Measurements from ENCODE around the gene RUFY4.

DNA sequence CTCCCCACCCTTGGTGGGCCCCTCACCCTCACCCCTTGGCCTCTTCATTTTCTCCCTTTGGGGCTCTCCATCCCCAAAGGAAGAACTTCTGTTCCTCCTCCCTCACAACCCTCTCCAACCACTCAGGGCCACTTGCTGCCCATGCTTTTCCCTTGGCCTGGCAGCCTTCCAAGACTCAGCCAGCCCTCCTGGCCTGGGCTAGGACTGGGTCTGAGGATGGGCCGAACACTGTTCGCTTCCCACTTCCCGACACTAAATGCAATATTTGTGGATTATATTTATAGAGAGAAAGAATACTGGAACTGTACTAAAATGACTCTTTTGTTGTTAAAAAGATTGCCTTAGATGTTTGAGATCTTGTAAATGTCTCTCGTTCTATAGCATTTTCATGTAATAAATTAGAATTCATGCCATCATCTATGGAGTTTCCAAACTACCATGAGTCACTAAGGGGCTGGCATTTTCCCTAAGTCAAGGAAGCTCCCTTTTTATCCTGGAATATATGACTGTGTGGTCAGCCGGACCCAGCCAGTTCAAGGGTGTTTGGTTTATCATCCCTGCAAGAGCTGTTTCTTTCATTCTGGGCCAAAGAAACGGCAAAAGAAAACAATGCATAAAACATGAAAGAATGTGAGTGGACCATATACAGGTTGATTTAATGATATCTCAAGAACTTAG, 60.5 kb downstream of the RUFY4 start:
- TF ChIP-seq CTCF (IDR thresholded peaks at IDR 0.05 in 2 of 3, conservative IDR thresholded peaks at IDR 0.05 in 1 of 3; ENCODE audit: insufficient read depth in 2 of 3, low read depth in 1 of 3, low read length in 3 of 3) = no peak
- no peak for TF ChIP-seq POLR2AphosphoS5 (IDR thresholded peaks at IDR 0.05; ENCODE audit: control insufficient read depth, insufficient read depth, low read depth, low read length)
- TF ChIP-seq, protein P1, sequence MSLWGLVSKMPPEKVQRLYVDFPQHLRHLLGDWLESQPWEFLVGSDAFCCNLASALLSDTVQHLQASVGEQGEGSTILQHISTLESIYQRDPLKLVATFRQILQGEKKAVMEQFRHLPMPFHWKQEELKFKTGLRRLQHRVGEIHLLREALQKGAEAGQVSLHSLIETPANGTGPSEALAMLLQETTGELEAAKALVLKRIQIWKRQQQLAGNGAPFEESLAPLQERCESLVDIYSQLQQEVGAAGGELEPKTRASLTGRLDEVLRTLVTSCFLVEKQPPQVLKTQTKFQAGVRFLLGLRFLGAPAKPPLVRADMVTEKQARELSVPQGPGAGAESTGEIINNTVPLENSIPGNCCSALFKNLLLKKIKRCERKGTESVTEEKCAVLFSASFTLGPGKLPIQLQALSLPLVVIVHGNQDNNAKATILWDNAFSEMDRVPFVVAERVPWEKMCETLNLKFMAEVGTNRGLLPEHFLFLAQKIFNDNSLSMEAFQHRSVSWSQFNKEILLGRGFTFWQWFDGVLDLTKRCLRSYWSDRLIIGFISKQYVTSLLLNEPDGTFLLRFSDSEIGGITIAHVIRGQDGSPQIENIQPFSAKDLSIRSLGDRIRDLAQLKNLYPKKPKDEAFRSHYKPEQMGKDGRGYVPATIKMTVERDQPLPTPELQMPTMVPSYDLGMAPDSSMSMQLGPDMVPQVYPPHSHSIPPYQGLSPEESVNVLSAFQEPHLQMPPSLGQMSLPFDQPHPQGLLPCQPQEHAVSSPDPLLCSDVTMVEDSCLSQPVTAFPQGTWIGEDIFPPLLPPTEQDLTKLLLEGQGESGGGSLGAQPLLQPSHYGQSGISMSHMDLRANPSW (CRISPR knock-in tag; IDR thresholded peaks at IDR 0.05) = no peak
- TF ChIP-seq, protein P2, sequence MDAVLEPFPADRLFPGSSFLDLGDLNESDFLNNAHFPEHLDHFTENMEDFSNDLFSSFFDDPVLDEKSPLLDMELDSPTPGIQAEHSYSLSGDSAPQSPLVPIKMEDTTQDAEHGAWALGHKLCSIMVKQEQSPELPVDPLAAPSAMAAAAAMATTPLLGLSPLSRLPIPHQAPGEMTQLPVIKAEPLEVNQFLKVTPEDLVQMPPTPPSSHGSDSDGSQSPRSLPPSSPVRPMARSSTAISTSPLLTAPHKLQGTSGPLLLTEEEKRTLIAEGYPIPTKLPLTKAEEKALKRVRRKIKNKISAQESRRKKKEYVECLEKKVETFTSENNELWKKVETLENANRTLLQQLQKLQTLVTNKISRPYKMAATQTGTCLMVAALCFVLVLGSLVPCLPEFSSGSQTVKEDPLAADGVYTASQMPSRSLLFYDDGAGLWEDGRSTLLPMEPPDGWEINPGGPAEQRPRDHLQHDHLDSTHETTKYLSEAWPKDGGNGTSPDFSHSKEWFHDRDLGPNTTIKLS (IDR thresholded peaks at IDR 0.05; ENCODE audit: borderline replicate concordance, low read depth) = no peak
- TF ChIP-seq YY1 (IDR thresholded peaks at IDR 0.05; ENCODE audit: borderline replicate concordance in 1 of 3, control insufficient read depth in 1 of 3, extremely low read depth in 1 of 3, insufficient read depth in 3 of 3, insufficient read length in 1 of 3, insufficient replicate concordance in 2 of 3, low read depth in 1 of 3, low read length in 2 of 3) = no peak
- no peak for TF ChIP-seq ATF1 (CRISPR knock-in tag; IDR thresholded peaks at IDR 0.05)
- TF ChIP-seq ATF1 (tag; IDR thresholded peaks at IDR 0.05) = no peak
- TF ChIP-seq JUN (IDR thresholded peaks at IDR 0.05; ENCODE audit: borderline replicate concordance, low read depth, low read length) = no peak
- no peak for TF ChIP-seq JUN (CRISPR knock-in tag; IDR thresholded peaks at IDR 0.05; ENCODE audit: borderline replicate concordance)
- TF ChIP-seq ATF7 (IDR thresholded peaks at IDR 0.05) = no peak
- TF ChIP-seq, protein P3, sequence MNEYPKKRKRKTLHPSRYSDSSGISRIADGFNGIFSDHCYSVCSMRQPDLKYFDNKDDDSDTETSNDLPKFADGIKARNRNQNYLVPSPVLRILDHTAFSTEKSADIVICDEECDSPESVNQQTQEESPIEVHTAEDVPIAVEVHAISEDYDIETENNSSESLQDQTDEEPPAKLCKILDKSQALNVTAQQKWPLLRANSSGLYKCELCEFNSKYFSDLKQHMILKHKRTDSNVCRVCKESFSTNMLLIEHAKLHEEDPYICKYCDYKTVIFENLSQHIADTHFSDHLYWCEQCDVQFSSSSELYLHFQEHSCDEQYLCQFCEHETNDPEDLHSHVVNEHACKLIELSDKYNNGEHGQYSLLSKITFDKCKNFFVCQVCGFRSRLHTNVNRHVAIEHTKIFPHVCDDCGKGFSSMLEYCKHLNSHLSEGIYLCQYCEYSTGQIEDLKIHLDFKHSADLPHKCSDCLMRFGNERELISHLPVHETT (CRISPR knock-in tag; conservative IDR thresholded peaks at IDR 0.05 in 1 of 2, IDR thresholded peaks at IDR 0.05 in 1 of 2) = no peak

Measured in K562 (cell line).